Upper lobe of left lung (tissue), 6 donors: ENCODE data around the gene MALRD1. TPM values are rescaled to one million over a fixed set of nuclear protein-coding genes. Genes with fewer than 3 reads are reported as not detected.
A peak's percentile ranks its signal among the peaks of the same experiment; 100 is the strongest.

Source experiments
- ATAC-seq, 2 donors: fragments of 200-7000 bp; cut with Tn5 transposase; one replicate each; pipeline ENCODE4 v1.9.1; 2022; ENCODE audit warnings: mild to moderate bottlenecking in 2 of 2, moderate library complexity in 2 of 2; ENCODE audit not compliant: low FRiP score in 2 of 2
- DNase-seq, 2 donors: peaks; one replicate each; pipeline ENCODE4 v3.0.0-alpha.2; 2019 to 2020
- H3K27ac ChIP-seq, 4 donors: fragments of 200-600 bp; sonication (generic); one replicate each; pipeline ENCODE4 v1.5.1; 2016 to 2019
- H3K27me3 ChIP-seq, 4 donors: fragments of 200-600 bp; sonication (generic); one replicate each; pipeline ENCODE4 v1.5.1; 2017 to 2019
- H3K36me3 ChIP-seq, 4 donors: fragments of 200-600 bp; sonication (generic); one replicate each; pipeline ENCODE4 v1.5.1; 2016 to 2019
- H3K4me1 ChIP-seq, 4 donors: fragments of 200-600 bp; sonication (generic); one replicate each; pipeline ENCODE4 v1.5.1; 2018 to 2019
- H3K4me3 ChIP-seq, 4 donors: fragments of 200-600 bp; sonication (generic); one replicate each; pipeline ENCODE4 v1.5.1; 2017 to 2019; ENCODE audit warnings: mild to moderate bottlenecking in 2 of 4, moderate library complexity in 1 of 4
- H3K9me3 ChIP-seq, 4 donors: fragments of 200-600 bp; sonication (generic); one replicate each; pipeline ENCODE4 v1.5.1; 2018 to 2019
- CTCF ChIP-seq, 6 experiments: fragments of 450-650 bp in 4 of 6; fragments of 200-600 bp in 2 of 6; sonication (generic) in 2 of 6; IDR thresholded peaks; one replicate each; pipeline ENCODE4 v1.5.1; 2016 to 2019; ENCODE audit warnings: antibody characterized with exemption in 6 of 6
- EP300 ChIP-seq, 4 donors: sonication (generic); formaldehyde crosslinking; IDR thresholded peaks; one replicate each; pipeline ENCODE4 v1.5.1; 2017; ENCODE audit warnings: antibody characterized with exemption in 4 of 4, control low read depth in 2 of 4
- POLR2A ChIP-seq, 4 donors: fragments of 450-650 bp; IDR thresholded peaks; one replicate each; pipeline ENCODE4 v1.5.1; 2016 to 2017; ENCODE audit warnings: antibody characterized with exemption in 4 of 4, mild to moderate bottlenecking in 2 of 4
- POLR2AphosphoS5 ChIP-seq, 2 donors: sonication (generic); formaldehyde crosslinking; IDR thresholded peaks; one replicate each; pipeline ENCODE4 v1.5.1; 2017; ENCODE audit warnings: antibody characterized with exemption in 2 of 2
- WGBS, 2 donors: methylation state at CpG; one replicate each; pipeline ENCODE4 v1.1.5; 2017 to 2018; 5-methylcytosine and 5-hydroxymethylcytosine counted together
- total RNA-seq, 6 donors: library from RNA; depleted of rRNA in 4 of 6; stranded (reverse); fragments of >200 nt in 4 of 6; gene quantifications; one replicate each; pipeline versions ENCODE4 v1.1.0 to v1.2.1, GENCODE V29; 2016 to 2021
- donor health status: DM: no; HTN: no; CAD: no; lungs with moderate emphysema.
- donor health status: DM: no; HTN: yes; CAD: no; lungs with severe emphysema.

The MALRD1 gene
- total RNA-seq, 6 donors from 2014 or later, result 2.7 to 21.0 (median 7.5) TPM

GRCh38 chr10:19546224-19546623, 497.6 kb downstream of the MALRD1 start:
- 75 to 83% methylated on average over 3 of the region's 3 CpGs for WGBS, 2 donors
- no peak for DNase-seq

GRCh38 chr10:19549503-19549902, 500.9 kb downstream of the MALRD1 start:
- Histone ChIP-seq H3K36me3 (no peaks in the 10 kb centered on the region), H3K9me3 (no peaks in the 10 kb centered on the region), H3K4me1 (no peaks in the 10 kb centered on the region), H3K4me3 (no peak overlapping the region), H3K27me3 (no peaks in the 10 kb centered on the region), H3K27ac (no peak overlapping the region)
- TF ChIP-seq POLR2AphosphoS5 (IDR thresholded peaks at IDR 0.05) (no peak), POLR2A (IDR thresholded peaks at IDR 0.05) (no peak)
- 84 to 87% methylated on average over 2 of the region's 2 CpGs for WGBS, 2 donors
- DNase-seq (no peak), ATAC-seq (no peak)

More at GRCh38 chr10:19546224-19546623, 497.6 kb downstream of the MALRD1 start:
- no peaks in the 10 kb centered on the region for H3K36me3 ChIP-seq
- H3K9me3 ChIP-seq, result no peaks in the 10 kb centered on the region
- no peak overlapping the region for H3K27ac ChIP-seq
- TF ChIP-seq EP300 (IDR thresholded peaks at IDR 0.05), result no peak
- no peak for TF ChIP-seq CTCF (IDR thresholded peaks at IDR 0.05)
- TF ChIP-seq POLR2AphosphoS5 (IDR thresholded peaks at IDR 0.05), result no peak
- TF ChIP-seq POLR2A (IDR thresholded peaks at IDR 0.05), result no peak
- no peaks in the 10 kb centered on the region for H3K27me3 ChIP-seq
- ATAC-seq, result no peak
- no peaks in the 10 kb centered on the region for H3K4me1 ChIP-seq
- no peak overlapping the region for H3K4me3 ChIP-seq

- no peak for ATAC-seq
- WGBS, 2 donors, result 54 to 71% methylated on average over 2 of the region's 2 CpGs
- H3K4me3 ChIP-seq, result no peak overlapping the region
Observed at GRCh38 chr10:19556666-19557065, 508.1 kb downstream of the MALRD1 start.

GRCh38 chr10:19561181-19561580, 512.6 kb downstream of the MALRD1 start:
- H3K9me3 ChIP-seq, result no peaks in the 10 kb centered on the region
- H3K27ac ChIP-seq, result peak overlapping the region in 2 of 4 donors; percentile 16 to 61
- DNase-seq, result no peak
- WGBS, 2 donors, result 76 to 83% methylated on average over 1 of the region's 1 CpG
- H3K4me3 ChIP-seq, result no peak overlapping the region
- H3K27me3 ChIP-seq, result no peaks in the 10 kb centered on the region
- H3K4me1 ChIP-seq, result no peaks in the 10 kb centered on the region
- H3K36me3 ChIP-seq, result no peaks in the 10 kb centered on the region
- TF ChIP-seq POLR2A (IDR thresholded peaks at IDR 0.05) (no peak), POLR2AphosphoS5 (IDR thresholded peaks at IDR 0.05) (no peak), CTCF (IDR thresholded peaks at IDR 0.05) (no peak), EP300 (IDR thresholded peaks at IDR 0.05) (no peak)
- no peak for ATAC-seq

More at GRCh38 chr10:19556666-19557065, 508.1 kb downstream of the MALRD1 start:
- no peak for DNase-seq
- Histone ChIP-seq H3K4me1 (no peaks in the 10 kb centered on the region), H3K36me3 (no peaks in the 10 kb centered on the region), H3K27ac (no peak overlapping the region), H3K27me3 (no peaks in the 10 kb centered on the region), H3K9me3 (no peaks in the 10 kb centered on the region)
- TF ChIP-seq CTCF (IDR thresholded peaks at IDR 0.05), result no peak
- TF ChIP-seq EP300 (IDR thresholded peaks at IDR 0.05), result no peak
- TF ChIP-seq POLR2AphosphoS5 (IDR thresholded peaks at IDR 0.05), result no peak
- no peak for TF ChIP-seq POLR2A (IDR thresholded peaks at IDR 0.05)

- H3K9me3 ChIP-seq, result no peaks in the 10 kb centered on the region
- TF ChIP-seq POLR2AphosphoS5 (IDR thresholded peaks at IDR 0.05), result no peak
- no peak for TF ChIP-seq EP300 (IDR thresholded peaks at IDR 0.05)
- TF ChIP-seq CTCF (IDR thresholded peaks at IDR 0.05), result no peak
- TF ChIP-seq POLR2A (IDR thresholded peaks at IDR 0.05), result no peak
- H3K36me3 ChIP-seq, result no peaks in the 10 kb centered on the region
- H3K4me1 ChIP-seq, result no peaks in the 10 kb centered on the region
- peak overlapping the region in 1 of 4 donors; percentile 57 for H3K27ac ChIP-seq
- H3K4me3 ChIP-seq, result no peak overlapping the region
- 78 to 82% methylated on average over 4 of the region's 4 CpGs for WGBS, 2 donors
- DNase-seq, result no peak
- ATAC-seq, result no peak
- no peaks in the 10 kb centered on the region for H3K27me3 ChIP-seq
Observed at GRCh38 chr10:19563388-19564141, 515.0 kb downstream of the MALRD1 start.
